ENCODE measurements around the gene IFT122.
"Not testable (repeated sequence)": the region's sequence is repeated elsewhere in the genome, so short reads cannot be mapped to it uniquely, and the experiment has no call there.

Gene IFT122

GRCh38 chr3:129404610-129405009 lies 35.4 kb upstream of the IFT122 start:
- TF ChIP-seq JUND (IDR thresholded peaks at IDR 0.05; ENCODE audit: low read depth): no peak
- in situ Hi-C loops (cut with HindIII; ENCODE audit: low pct_unique_long_range_greater_than_20kb, low sequenced_read_pairs): no loop called here
- no peak for DNase-seq (ENCODE audit: low read depth in 1 of 2, low spot score in 1 of 2)

GRCh38 chr3:129409541-129409940 lies 30.5 kb upstream of the IFT122 start:
- in situ Hi-C loops (cut with HindIII; ENCODE audit: low pct_unique_long_range_greater_than_20kb, low sequenced_read_pairs): no loop called here
- no peak for TF ChIP-seq JUND (IDR thresholded peaks at IDR 0.05; ENCODE audit: low read depth)
- no peak for DNase-seq (ENCODE audit: low read depth in 1 of 2, low spot score in 1 of 2)

- no peak for DNase-seq (ENCODE audit: low read depth in 1 of 2, low spot score in 1 of 2)
- in situ Hi-C loops (cut with HindIII; ENCODE audit: low pct_unique_long_range_greater_than_20kb, low sequenced_read_pairs): no loop called here
- no peak for TF ChIP-seq JUND (IDR thresholded peaks at IDR 0.05; ENCODE audit: low read depth)
Measured at GRCh38 chr3:129410971-129411370, 29.1 kb upstream of the IFT122 start.

DNA sequence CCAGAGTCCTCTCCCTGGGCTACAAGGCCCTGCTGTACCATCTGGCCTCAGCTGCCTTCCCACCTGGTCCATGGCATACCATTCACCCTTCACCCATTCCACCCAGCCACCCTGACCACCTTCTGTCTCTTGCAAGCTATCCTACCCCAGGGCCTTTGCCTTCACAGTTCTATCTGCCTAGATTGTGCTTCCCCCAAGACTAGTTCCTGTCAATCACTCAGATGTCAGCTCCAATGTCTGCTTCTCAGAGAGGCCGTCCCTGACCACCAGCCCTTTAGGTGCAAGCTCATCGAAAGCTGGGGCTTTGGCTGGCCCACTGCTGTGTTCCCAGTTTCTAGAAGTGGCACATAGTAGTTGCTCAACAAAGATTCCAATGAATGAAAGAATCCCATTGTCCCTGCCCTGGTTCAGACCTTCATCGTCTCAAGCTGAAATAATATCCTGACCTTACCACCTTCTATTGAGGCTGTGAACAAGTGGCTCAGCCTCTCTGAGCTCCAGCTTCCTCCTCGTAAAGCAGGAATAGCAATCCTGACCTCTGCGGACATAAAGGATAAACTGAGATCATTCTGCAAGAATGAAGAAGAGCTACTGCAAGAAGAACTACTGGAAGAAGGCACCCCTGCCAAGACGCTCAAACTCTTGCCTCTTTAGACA lies 27.4 kb upstream of the IFT122 start:
- TF ChIP-seq JUND (IDR thresholded peaks at IDR 0.05; ENCODE audit: low read depth): no peak
- no peak for DNase-seq (ENCODE audit: low read depth in 1 of 2, low spot score in 1 of 2)
- in situ Hi-C loops (cut with HindIII; ENCODE audit: low pct_unique_long_range_greater_than_20kb, low sequenced_read_pairs): no loop called here

DNA sequence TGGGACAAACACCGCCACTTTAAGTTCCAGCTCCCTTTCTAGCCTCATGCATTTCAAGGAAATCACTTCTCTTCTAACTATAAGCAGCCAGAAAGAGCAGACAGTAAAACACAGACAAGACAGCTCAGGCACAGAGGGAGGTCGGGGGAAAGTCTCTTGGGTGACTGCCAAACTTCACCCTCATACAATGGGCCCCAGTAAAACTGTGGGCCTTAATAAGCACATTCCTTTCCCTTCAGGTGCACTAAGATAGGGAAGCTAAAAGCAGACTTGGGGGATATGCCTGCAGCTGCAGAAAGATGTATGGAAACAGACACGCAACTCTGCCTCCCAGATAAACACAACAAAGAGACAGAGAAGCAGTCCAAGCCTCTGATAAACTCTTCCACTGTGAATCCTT lies 26.8 kb upstream of the IFT122 start:
- DNase-seq (ENCODE audit: low read depth in 1 of 2, low spot score in 1 of 2); in situ Hi-C loops (cut with HindIII; ENCODE audit: low pct_unique_long_range_greater_than_20kb, low sequenced_read_pairs): not testable (repeated sequence)

- no peak for DNase-seq (ENCODE audit: low read depth in 1 of 2, low spot score in 1 of 2)
- in situ Hi-C loops (cut with HindIII; ENCODE audit: low pct_unique_long_range_greater_than_20kb, low sequenced_read_pairs): no loop called here
- TF ChIP-seq JUND (IDR thresholded peaks at IDR 0.05; ENCODE audit: low read depth): no peak
Measured at GRCh38 chr3:129413687-129414506, 26.1 kb upstream of the IFT122 start.

DNA sequence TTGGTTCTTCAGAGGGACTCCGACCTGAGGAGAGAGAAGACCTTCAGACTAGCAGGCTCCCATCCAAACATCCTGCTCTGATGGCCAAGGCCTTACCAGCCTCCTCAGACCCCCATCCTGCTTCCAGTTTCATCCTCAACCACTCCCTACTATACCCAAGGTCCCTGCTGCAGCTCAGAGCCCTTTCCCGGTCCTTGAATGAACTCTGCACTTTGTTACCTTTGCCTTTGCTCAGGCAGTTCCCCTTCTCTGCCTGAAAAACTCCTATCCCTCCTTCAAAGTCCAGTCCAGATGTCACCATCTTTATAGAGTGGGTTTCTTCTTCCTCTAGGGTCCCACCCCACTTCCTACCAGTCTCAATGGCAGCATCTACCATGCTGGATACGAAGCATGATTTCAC lies 24.6 kb upstream of the IFT122 start:
- no peak for DNase-seq (ENCODE audit: low read depth in 1 of 2, low spot score in 1 of 2)
- TF ChIP-seq JUND (IDR thresholded peaks at IDR 0.05; ENCODE audit: low read depth): no peak
- in situ Hi-C loops (cut with HindIII; ENCODE audit: low pct_unique_long_range_greater_than_20kb, low sequenced_read_pairs): no loop called here

DNA sequence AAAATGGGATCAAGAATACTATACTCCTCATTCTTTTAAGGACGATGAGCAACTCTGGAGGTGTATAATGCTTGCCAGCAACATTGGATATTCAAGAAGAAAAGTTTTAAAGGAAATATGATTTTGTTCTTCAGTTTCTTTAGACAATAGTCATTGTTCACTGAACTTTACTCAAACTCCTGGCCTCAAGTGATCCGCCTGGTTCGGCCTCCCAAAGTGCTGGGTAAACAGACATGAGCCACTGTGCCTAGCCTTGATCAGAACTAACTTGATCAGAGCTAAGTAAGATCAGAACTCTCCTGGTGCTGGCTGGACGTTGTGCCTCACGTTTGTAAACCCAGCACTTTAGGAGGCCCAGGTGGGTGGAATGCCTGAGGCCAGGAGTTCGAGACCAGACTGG lies 24.2 kb upstream of the IFT122 start:
- no peak for DNase-seq (ENCODE audit: low read depth in 1 of 2, low spot score in 1 of 2)
- TF ChIP-seq JUND (IDR thresholded peaks at IDR 0.05; ENCODE audit: low read depth): no peak
- in situ Hi-C loops (cut with HindIII; ENCODE audit: low pct_unique_long_range_greater_than_20kb, low sequenced_read_pairs): no loop called here

DNA sequence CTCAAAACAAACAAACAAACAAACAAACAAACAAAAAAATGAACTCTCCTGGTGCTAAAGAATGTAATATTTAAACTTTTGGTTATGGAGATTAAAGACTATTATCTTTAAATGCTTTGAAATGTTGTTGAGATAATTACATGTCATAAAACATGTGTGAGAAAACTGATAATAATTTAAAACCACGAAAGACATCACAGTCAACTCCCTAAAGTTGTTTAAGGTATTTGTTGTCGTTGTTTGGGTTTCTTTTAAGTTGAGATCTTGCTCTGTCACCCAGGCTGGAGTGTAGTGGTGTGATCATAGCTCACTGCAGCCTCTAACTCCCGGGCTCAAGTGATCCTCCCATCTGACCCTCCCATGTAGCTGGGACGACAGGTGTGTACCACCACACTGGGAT lies 23.6 kb upstream of the IFT122 start:
- no peak for TF ChIP-seq JUND (IDR thresholded peaks at IDR 0.05; ENCODE audit: low read depth)
- in situ Hi-C loops (cut with HindIII; ENCODE audit: low pct_unique_long_range_greater_than_20kb, low sequenced_read_pairs): no loop called here
- DNase-seq (ENCODE audit: low read depth in 1 of 2, low spot score in 1 of 2): no peak

- no peak for TF ChIP-seq JUND (IDR thresholded peaks at IDR 0.05; ENCODE audit: low read depth)
- in situ Hi-C loops (cut with HindIII; ENCODE audit: low pct_unique_long_range_greater_than_20kb, low sequenced_read_pairs): no loop called here
- no peak for DNase-seq (ENCODE audit: low read depth in 1 of 2, low spot score in 1 of 2)
Measured at GRCh38 chr3:129417326-129417725, 22.7 kb upstream of the IFT122 start.

GRCh38 chr3:129418041-129418973 lies 21.7 kb upstream of the IFT122 start:
- TF ChIP-seq JUND (IDR thresholded peaks at IDR 0.05; ENCODE audit: low read depth): no peak
- no peak for DNase-seq (ENCODE audit: low read depth in 1 of 2, low spot score in 1 of 2)
- in situ Hi-C loops (cut with HindIII; ENCODE audit: low pct_unique_long_range_greater_than_20kb, low sequenced_read_pairs): no loop called here

DNA sequence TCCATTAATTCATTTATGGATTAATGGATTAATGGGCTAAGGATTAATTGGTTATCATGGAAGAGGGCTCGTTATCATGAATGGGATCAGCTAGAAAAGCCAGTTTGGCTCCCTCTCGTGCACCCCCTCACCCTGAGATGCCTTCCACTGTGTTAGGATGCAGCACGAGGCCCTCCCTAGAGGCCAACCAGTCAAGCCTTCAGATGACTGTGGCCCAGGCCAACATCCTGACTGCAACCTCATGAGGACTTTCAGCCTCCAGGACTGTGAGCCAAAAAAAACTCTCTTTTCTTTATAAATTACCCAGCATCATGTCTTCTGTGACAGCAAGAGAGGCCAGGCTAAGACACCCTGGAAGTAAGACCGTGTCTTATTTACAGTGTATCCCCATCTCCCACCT lies 20.5 kb upstream of the IFT122 start:
- no peak for TF ChIP-seq JUND (IDR thresholded peaks at IDR 0.05; ENCODE audit: low read depth)
- no peak for DNase-seq (ENCODE audit: low read depth in 1 of 2, low spot score in 1 of 2)
- in situ Hi-C loops (cut with HindIII; ENCODE audit: low pct_unique_long_range_greater_than_20kb, low sequenced_read_pairs): no loop called here

Data from T47D (cell line).